TTC549 (cell line): ENCODE results near the gene ARSD.
"Not testable (repeated sequence)": the region's sequence is repeated elsewhere in the genome, so short reads cannot be mapped to it uniquely, and the experiment has no call there.

Source experiments
- FAIRE-seq: peaks from 2 replicates; lab custom pipeline; 2012; peaks lifted over from hg19 to GRCh38; lab: Jason Lieb, UNC

ARSD gene

GRCh38 chrX:2931612-2932011, 2.5 kb upstream of the ARSD start:
- no peak for FAIRE-seq

GRCh38 chrX:2931155-2931554, 2.0 kb upstream of the ARSD start:
- FAIRE-seq = no peak

- no peak for FAIRE-seq
Measured at GRCh38 chrX:2928191-2928582, 952 bp downstream of the ARSD start.

- no peak for FAIRE-seq
Measured at GRCh38 chrX:2926664-2927275, 2.4 kb downstream of the ARSD start.

- FAIRE-seq = not testable (repeated sequence)
Measured at GRCh38 chrX:2926255-2926654, 2.9 kb downstream of the ARSD start.

GRCh38 chrX:2924151-2924550, 5.0 kb downstream of the ARSD start:
- FAIRE-seq = no peak

GRCh38 chrX:2921750-2922149, 7.4 kb downstream of the ARSD start:
- FAIRE-seq = no peak

GRCh38 chrX:2921193-2921592, 7.9 kb downstream of the ARSD start:
- FAIRE-seq = no peak

- FAIRE-seq = no peak
Measured at GRCh38 chrX:2917767-2918166, 11.4 kb downstream of the ARSD start.

GRCh38 chrX:2913118-2913517, 16.0 kb downstream of the ARSD start:
- FAIRE-seq = peak; percentile 64

- peak; percentile 94 for FAIRE-seq
Measured at GRCh38 chrX:2910109-2910508, 19.0 kb downstream of the ARSD start.

GRCh38 chrX:2908125-2908685, 20.9 kb downstream of the ARSD start:
- FAIRE-seq = no peak

GRCh38 chrX:2907295-2907694, 21.8 kb downstream of the ARSD start:
- FAIRE-seq = no peak

- FAIRE-seq = no peak
Measured at GRCh38 chrX:2903366-2903765, 25.8 kb downstream of the ARSD start.

GRCh38 chrX:2902841-2903240, 26.3 kb downstream of the ARSD start:
- no peak for FAIRE-seq

GRCh38 chrX:2901367-2902036, 27.6 kb downstream of the ARSD start:
- no peak for FAIRE-seq

GRCh38 chrX:2898846-2899512, 30.2 kb downstream of the ARSD start:
- no peak for FAIRE-seq

GRCh38 chrX:2897690-2898623, 31.2 kb downstream of the ARSD start:
- FAIRE-seq = peak; percentile 99

- no peak for FAIRE-seq
Measured at GRCh38 chrX:2897311-2897689, 31.8 kb downstream of the ARSD start.

- peak; percentile 98 for FAIRE-seq
Measured at GRCh38 chrX:2894885-2895292, 34.2 kb downstream of the ARSD start.

- FAIRE-seq = no peak
Measured at GRCh38 chrX:2892816-2893215, 36.3 kb downstream of the ARSD start.
